GM10248 (cell line): ENCODE data around the gene PRADC1.
"Not testable (repeated sequence)": the region's sequence is repeated elsewhere in the genome, so short reads cannot be mapped to it uniquely, and the experiment has no call there.

Source experiments
- CTCF ChIA-PET: fragments of 300-600 bp; sonication (Branson Sonifier 250); formaldehyde crosslinking; extraction: SDS; loops from one replicate; lab custom pipeline; 2021; ENCODE audit warnings: antibody characterized with exemption; lab: Yijun Ruan, JAX
- POLR2A ChIA-PET: fragments of 350-650 bp; sonication (Branson Sonifier 250); formaldehyde crosslinking; extraction: SDS; loops from one replicate; lab custom pipeline; 2020; ENCODE audit warnings: antibody characterized with exemption; lab: Yijun Ruan, JAX
- DNase-seq: peaks from one replicate; pipeline ENCODE4 v3.0.0; 2012; ENCODE audit errors: extremely low spot score
- TF ChIP-seq, protein P1 (sequence below): IDR thresholded peaks from 2 replicates; pipeline ENCODE4 v1.5.1; 2012; ENCODE audit warnings: mild to moderate bottlenecking, low read depth; ENCODE audit errors: extremely low read depth, missing control alignments, control extremely low read depth

Gene PRADC1

DNA sequence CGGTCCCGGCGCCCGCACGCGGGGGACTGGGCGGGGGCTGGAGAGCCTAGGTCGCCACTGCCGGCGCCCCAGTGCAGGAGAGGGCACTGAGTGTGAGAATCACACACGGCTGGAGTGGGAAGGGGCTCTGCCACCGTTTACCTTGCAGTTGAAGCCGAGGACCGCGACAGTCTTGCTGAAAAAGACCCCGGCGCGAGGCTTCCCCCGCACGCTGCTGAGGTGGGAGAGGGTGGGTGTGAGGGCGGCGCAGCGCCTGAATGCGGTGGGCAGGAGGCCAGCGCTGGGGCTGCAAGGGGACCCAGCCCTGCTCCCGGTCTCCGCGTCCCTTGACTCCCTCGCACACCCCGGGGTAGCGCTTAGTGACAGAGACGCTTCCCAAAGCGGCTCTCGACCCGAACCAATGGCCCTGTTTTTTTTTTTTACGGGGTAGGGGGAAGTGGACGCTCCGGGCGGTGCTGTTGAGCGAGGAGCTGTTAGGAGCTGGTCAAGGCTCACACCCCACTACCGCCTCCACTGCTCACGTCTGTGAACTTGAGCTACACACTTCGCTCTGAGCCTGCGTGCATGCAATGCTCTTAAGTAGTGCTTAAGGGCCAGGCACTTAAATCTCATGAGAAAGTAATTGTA lies 29.9 kb downstream of the PRADC1 start:
- CTCF ChIA-PET: interaction anchor here (1.0 kb wide), 1 partner anchor 9 kb away, joined by 4 read pairs; no protein-coding TSS in a partner anchor
- POLR2A ChIA-PET: no interaction called here
- no peak for DNase-seq
- TF ChIP-seq, protein P1, sequence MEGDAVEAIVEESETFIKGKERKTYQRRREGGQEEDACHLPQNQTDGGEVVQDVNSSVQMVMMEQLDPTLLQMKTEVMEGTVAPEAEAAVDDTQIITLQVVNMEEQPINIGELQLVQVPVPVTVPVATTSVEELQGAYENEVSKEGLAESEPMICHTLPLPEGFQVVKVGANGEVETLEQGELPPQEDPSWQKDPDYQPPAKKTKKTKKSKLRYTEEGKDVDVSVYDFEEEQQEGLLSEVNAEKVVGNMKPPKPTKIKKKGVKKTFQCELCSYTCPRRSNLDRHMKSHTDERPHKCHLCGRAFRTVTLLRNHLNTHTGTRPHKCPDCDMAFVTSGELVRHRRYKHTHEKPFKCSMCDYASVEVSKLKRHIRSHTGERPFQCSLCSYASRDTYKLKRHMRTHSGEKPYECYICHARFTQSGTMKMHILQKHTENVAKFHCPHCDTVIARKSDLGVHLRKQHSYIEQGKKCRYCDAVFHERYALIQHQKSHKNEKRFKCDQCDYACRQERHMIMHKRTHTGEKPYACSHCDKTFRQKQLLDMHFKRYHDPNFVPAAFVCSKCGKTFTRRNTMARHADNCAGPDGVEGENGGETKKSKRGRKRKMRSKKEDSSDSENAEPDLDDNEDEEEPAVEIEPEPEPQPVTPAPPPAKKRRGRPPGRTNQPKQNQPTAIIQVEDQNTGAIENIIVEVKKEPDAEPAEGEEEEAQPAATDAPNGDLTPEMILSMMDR: no peak

DNA sequence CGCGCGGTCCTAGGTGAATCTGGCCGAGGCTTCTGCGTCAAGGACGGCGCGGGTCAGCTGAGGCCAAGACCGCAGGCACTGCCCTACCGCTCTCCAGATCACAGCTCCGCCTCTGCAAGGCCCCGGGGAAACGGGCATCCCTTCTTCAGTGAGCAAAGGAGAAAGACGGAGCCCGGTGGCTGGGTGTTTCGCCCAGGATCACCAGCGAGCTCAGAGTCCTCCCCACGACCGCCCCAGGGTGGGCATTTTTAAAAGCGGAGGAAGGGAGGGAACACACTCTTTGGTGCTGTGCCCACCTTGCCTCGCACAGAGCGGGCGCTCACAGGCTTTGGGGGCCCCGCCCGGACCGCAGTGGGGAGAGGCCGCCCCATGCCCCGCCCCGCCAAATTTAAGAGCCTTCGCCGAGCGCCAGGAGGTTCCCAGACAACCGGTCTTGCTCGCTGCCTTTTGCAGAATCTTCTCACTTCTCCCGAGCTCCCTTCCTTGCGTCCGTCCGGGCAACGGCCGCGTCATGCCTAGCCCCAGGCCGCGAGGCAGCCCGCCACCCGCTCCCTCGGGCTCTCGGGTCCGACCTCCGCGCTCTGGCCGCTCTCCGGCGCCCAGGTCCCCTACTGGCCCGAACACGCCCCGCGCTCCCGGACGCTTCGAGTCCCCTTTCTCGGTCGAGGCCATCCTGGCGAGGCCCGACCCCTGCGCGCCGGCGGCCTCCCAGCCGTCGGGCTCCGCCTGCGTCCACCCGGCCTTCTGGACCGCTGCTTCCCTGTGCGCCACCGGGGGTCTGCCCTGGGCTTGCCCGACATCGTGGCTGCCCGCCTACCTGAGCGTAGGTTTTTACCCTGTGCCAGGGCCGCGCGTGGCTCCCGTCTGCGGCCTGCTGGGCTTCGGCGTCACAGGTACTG lies 30.6 kb downstream of the PRADC1 start, which contains the start of gene NOTO:
TSS of gene NOTO (plus strand) at position 419 of the 899 bp plus-strand sequence. CDS start at position 512, 93 bp downstream.
- CTCF ChIA-PET: interaction anchor here (1.0 kb wide), 1 partner anchor 10 kb away, joined by 8 read pairs; no protein-coding TSS in a partner anchor
- TF ChIP-seq, protein P1: no peak
- no peak for DNase-seq
- POLR2A ChIA-PET: no interaction called here

DNA sequence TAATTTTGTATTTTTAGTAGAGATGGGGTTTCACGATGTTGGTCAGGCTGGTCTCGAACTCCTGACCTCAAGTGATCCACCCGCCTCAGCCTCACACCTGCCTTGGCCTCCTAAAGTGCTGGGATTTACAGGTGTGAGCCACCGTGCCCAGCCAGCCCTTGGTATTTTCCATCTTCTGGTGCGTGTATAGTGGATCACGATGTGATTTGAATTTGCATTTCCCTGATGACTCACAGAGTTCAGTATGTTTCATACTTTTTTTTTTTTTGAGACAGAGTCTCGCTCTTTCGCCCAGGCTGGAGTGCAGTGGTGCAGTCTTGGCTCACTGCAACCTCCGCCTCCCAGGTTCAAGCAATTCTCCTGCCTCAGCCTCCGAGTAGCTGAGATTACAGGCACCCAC lies 32.8 kb downstream of the PRADC1 start:
- POLR2A ChIA-PET, DNase-seq: not testable (repeated sequence)
- CTCF ChIA-PET: interaction anchor here (1.7 to 1.9 kb wide), 2 partner anchors 12 to 23 kb away, joined by 5 read pairs; no protein-coding TSS in a partner anchor

DNA sequence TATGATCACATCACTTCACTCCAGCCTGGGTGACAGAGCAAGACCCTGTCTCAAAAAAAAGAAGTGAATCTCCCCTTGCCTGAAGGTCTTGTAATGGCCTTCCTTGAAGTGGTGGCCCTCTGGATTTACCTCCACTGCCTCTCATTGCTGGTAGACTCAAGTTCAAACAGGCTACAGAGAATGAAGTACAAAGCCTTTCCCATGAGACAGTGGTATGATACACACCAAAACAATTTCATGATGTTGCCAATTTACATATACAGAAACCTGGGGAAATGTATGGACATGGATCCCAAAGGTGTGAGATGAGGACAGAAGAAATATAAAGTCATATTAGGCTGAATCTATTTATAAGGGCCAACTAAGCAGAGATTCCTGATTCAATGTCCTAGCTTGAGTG lies 35.5 kb downstream of the PRADC1 start:
- ChIA-PET CTCF (interaction anchor here (0.7 to 1.8 kb wide), 2 partner anchors 15 to 257 kb away, joined by 3 to 5 read pairs; no protein-coding TSS in a partner anchor), POLR2A (no interaction called here)
- DNase-seq: no peak
- TF ChIP-seq, protein P1: no peak

DNA sequence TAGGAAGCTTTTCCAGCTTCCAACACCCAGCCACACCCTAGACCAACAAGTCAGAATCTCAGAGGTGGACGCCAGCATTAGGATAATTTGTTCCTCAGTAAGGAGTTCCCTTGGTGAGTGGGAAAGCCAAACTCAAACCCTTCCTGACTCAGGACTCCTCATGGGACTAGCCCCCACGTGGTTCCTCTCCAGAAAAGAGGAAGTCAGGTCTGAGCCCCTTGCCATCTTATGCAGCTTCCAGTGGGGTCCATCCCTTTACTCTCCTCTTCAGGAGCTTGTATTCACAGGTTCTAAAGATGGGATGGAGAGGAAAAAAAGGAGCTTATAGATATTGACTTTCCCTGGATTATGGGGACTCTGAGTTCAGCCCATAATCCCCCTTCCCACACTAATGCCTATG lies 45.5 kb downstream of the PRADC1 start:
- ChIA-PET POLR2A (no interaction called here), CTCF (interaction anchor here (1.1 to 4.9 kb wide), 3 partner anchors 10 to 194 kb away, joined by 5 to 48 read pairs (median 11); no protein-coding TSS in a partner anchor)
- TF ChIP-seq, protein P1: no peak
- DNase-seq: no peak

DNA sequence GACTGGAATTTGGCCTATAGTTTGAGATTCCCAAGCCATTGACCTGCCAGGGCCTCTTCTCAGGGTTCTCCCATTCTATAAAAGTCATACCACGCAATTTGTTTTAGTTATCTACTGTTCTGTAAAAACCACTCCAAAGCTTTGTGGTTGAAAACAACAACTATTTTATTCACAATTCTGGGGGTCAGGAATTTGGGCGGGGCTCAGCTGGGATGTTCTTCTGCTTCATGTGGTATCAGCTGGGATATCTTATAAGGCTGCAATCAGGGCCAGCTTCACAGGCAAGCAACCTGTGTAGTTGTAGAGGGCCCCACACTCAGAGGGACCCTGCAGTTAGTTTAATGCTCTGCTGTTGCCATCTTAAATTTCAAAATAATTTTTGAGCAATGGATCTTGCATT lies 47.1 kb downstream of the PRADC1 start:
- CTCF ChIA-PET: interaction anchor here (0.8 to 4.9 kb wide), 3 partner anchors 8 to 293 kb away, joined by 3 to 48 read pairs (median 11); no protein-coding TSS in a partner anchor
- TF ChIP-seq, protein P1: no peak
- POLR2A ChIA-PET: no interaction called here
- DNase-seq: no peak
